ENCODE results near the gene ATP5PB. TPM values are rescaled to one million over a fixed set of nuclear protein-coding genes. Genes with fewer than 3 reads are reported as not detected.

The ATP5PB gene
- total RNA-seq, 1 donor from 2014 or later, result 220 TPM

DNA sequence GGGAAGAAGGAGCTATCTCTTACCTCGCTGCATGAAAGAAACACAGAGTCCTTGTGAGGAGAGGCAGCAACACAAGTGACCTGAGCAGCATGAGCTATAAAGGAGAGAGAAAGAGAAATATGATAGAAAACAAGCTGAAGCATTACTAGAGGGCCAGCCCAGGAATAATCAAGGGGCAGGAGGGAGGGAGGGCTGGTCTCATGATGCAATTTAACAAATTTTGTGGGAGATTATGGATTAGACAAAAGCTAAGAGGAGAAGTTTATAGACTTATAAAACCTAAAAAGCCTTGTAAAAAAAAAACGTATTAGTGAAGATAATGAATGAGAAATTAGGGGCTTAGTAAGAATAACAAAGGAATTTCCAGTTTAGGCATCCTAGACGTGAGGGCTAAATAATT is 5.2 kb upstream of the ATP5PB start:
- ATAC-seq (ENCODE audit: low read depth), result no peak
- CTCF ChIA-PET, result interaction anchor here (0.7 kb wide), 1 partner anchor 245 kb away, joined by 3 read pairs; no protein-coding TSS in a partner anchor
- H3K4me3 Mint-ChIP-seq, result no peak overlapping the region
- TF ChIP-seq CTCF (IDR thresholded peaks at IDR 0.05), result no peak
- DNase-seq, result no peak
- POLR2A ChIA-PET, result no interaction called here
- H3K4me1 Mint-ChIP-seq, result peaks cover 35% of the 10 kb centered on the region
- H3K9me3 Mint-ChIP-seq, result no peaks in the 10 kb centered on the region
- no peaks in the 10 kb centered on the region for H3K27me3 Mint-ChIP-seq
- H3K36me3 Mint-ChIP-seq (ENCODE audit: low read depth), result peaks cover 87% of the 10 kb centered on the region
- peak overlapping the region; percentile 5 for H3K27ac Mint-ChIP-seq
- intact Hi-C loops (cut with micrococcal nuclease), result loop anchor here (10.0 kb wide), 1 partner anchor 1409 kb away; the partner anchor contains the start of gene STRIP1

GRCh38 chr1:111446546-111446945 is 2.7 kb upstream of the ATP5PB start:
- intact Hi-C loops (cut with micrococcal nuclease), result loop anchor here (5.0 to 10.0 kb wide), 2 partner anchors 309 to 1412 kb away; partner anchors contain the start of gene STRIP1
- ChIA-PET POLR2A (no interaction called here), CTCF (no interaction called here)
- DNase-seq, result no peak
- no peaks in the 10 kb centered on the region for H3K9me3 Mint-ChIP-seq
- peaks cover 55% of the 10 kb centered on the region for H3K4me1 Mint-ChIP-seq
- H3K27ac Mint-ChIP-seq, result peak overlapping the region; percentile 46
- no peaks in the 10 kb centered on the region for H3K27me3 Mint-ChIP-seq
- H3K36me3 Mint-ChIP-seq (ENCODE audit: low read depth), result peaks cover 83% of the 10 kb centered on the region
- no peak overlapping the region for H3K4me3 Mint-ChIP-seq
- ATAC-seq (ENCODE audit: low read depth), result no peak
- TF ChIP-seq CTCF (IDR thresholded peaks at IDR 0.05), result no peak

DNA sequence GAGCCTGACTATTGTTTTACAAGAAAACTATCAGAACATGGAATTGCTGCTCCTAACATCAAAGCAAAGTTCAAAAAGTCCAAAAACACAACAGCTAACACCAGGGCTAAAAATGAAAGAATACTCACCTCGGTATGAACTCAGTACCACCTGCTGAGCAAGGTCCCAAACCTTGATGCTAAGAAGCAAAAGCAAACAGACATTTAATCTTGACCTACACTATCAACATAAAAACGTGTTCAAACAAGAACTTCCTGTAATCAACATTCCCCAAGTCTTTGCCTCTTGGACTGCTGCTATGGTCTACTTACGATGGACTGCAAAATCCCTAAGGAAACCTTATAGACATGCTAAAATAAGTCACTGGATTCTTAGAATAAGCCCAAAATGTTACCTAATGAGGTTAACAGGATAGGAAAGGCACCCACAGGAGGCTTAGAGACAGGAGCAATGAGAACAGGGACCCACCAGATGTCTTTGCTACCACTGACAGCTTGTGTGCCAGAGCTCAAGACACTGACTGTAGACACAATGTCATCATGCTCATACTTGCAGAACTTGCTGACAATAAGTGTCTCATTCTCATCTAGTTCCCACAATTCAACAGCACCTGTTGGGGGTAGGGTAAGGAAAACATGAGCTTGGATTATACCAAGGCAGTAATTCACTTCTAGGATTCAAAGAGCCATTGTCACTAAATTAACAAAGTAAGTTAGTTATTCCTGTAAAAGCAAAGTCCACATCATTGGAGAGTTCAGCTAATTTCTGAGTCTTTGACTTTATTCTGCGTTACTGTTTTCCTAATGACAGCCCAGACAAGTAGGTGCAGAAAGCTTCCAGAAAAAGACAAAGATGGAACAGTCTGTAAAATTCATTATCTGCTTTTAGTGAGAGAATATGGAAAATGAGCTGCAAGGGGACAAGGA is 2.0 kb upstream of the ATP5PB start:
- Mint-ChIP-seq H3K27me3 (no peaks in the 10 kb centered on the region), H3K4me1 (peaks cover 54% of the 10 kb centered on the region), H3K9me3 (no peaks in the 10 kb centered on the region), H3K36me3 (ENCODE audit: low read depth) (peaks cover 79% of the 10 kb centered on the region), H3K27ac (peak overlapping the region; percentile 46), H3K4me3 (peak overlapping the region; percentile 100)
- ATAC-seq (ENCODE audit: low read depth) (no peak), DNase-seq (no peak)
- TF ChIP-seq CTCF (IDR thresholded peaks at IDR 0.05), result no peak
- ChIA-PET CTCF (interaction anchor here (0.6 to 1.3 kb wide), 4 partner anchors 29 to 322 kb away, joined by 3 to 4 read pairs (median 3); no protein-coding TSS in a partner anchor), POLR2A (interaction anchor here (2.3 to 5.5 kb wide), 2 partner anchors 29 to 60 kb away, joined by 21 to 38 read pairs; partner anchors contain the start of gene C1orf162)
- intact Hi-C loops (cut with micrococcal nuclease), result loop anchor here (5.0 to 10.0 kb wide), 2 partner anchors 310 to 1412 kb away; partner anchors contain the start of gene STRIP1

GRCh38 chr1:111448482-111448917 is 764 bp upstream of the ATP5PB start:
- ChIA-PET CTCF (interaction anchor here (0.6 to 1.3 kb wide), 6 partner anchors 11 to 321 kb away, joined by 3 to 5 read pairs (median 3); no protein-coding TSS in a partner anchor), POLR2A (interaction anchor here (0.7 to 5.5 kb wide), 20 partner anchors 8 to 1900 kb away, joined by 3 to 38 read pairs (median 4); partner anchors contain the start of genes ADORA3, C1orf162, CEPT1 and DRAM2)
- H3K9me3 Mint-ChIP-seq, result no peaks in the 10 kb centered on the region
- ATAC-seq (ENCODE audit: low read depth), result peak; percentile 28
- peaks cover 73% of the 10 kb centered on the region for H3K36me3 Mint-ChIP-seq (ENCODE audit: low read depth)
- no peaks in the 10 kb centered on the region for H3K27me3 Mint-ChIP-seq
- peaks cover 66% of the 10 kb centered on the region for H3K4me1 Mint-ChIP-seq
- intact Hi-C loops (cut with micrococcal nuclease), result loop anchor here (1.0 to 10.0 kb wide), 4 partner anchors 42 to 1414 kb away; partner anchors contain the start of gene STRIP1
- H3K27ac Mint-ChIP-seq, result peak overlapping the region; percentile 98
- DNase-seq, result no peak
- no peak for TF ChIP-seq CTCF (IDR thresholded peaks at IDR 0.05)
- H3K4me3 Mint-ChIP-seq, result peak overlapping the region; percentile 100

- ChIA-PET POLR2A (interaction anchor here (1.0 to 5.5 kb wide), 4 partner anchors 16 to 310 kb away, joined by 3 to 38 read pairs (median 14); partner anchors contain the start of genes CEPT1 and DRAM2), CTCF (no interaction called here)
- no peaks in the 10 kb centered on the region for H3K27me3 Mint-ChIP-seq
- TF ChIP-seq CTCF (IDR thresholded peaks at IDR 0.05), result no peak
- peak overlapping the region; percentile 98 for H3K27ac Mint-ChIP-seq
- intact Hi-C loops (cut with micrococcal nuclease), result loop anchor here (1.0 to 10.0 kb wide), 8 partner anchors 22 to 1415 kb away; partner anchors contain the start of genes DDX20 and STRIP1
- ATAC-seq (ENCODE audit: low read depth) (no peak), DNase-seq (no peak)
- H3K36me3 Mint-ChIP-seq (ENCODE audit: low read depth), result peaks cover 73% of the 10 kb centered on the region
- H3K4me3 Mint-ChIP-seq, result peak overlapping the region; percentile 100
- H3K4me1 Mint-ChIP-seq, result peaks cover 74% of the 10 kb centered on the region
- H3K9me3 Mint-ChIP-seq, result no peaks in the 10 kb centered on the region
Measured at GRCh38 chr1:111449703-111450017, 396 bp downstream of the ATP5PB start.
